Hepatic stellate cell (primary cell): ENCODE data around the gene DUSP22.
"Not testable (repeated sequence)": the region's sequence is repeated elsewhere in the genome, so short reads cannot be mapped to it uniquely, and the experiment has no call there.

Source experiments
- DNase-seq: peaks from one replicate; pipeline ENCODE4 v3.0.0; 2011; ENCODE audit warnings: low spot score

The DUSP22 gene

DNA sequence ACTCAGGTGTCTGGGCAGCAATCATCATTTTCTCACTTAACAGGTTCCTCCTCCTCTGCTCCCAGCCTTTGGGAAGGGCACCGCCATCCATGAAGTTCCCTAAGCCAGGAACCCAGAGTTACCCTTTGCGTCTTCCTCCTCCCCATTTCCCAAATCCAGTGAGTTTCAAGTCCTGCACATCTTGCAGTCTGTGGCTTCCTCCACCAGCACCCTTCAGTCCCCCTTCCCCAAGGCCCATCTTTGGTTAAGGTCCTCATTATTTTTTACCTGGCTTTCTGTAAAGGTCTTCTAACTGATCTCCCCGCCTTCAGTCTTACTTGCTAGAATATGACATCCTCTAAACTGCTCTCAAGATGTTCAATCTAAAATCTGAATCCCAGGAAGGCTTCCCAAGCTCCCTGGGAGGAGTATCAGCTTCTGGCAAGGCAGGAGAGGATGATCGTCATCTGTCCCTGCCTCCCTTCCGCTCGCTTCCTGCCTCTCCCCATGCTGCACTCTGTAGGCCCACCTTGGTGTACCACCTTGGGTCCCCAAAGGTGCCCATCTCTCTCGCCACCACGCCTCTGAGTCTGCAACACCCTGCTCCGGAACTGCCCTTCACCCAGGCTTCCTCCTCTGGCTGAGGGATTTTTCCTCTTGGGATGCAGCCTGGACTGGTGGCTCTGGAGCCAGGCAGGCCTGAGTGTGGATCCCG, 11.4 kb upstream of the DUSP22 start:
- no peak for DNase-seq

GRCh38 chr6:281469-282103, 10.7 kb upstream of the DUSP22 start:
- no peak for DNase-seq

DNA sequence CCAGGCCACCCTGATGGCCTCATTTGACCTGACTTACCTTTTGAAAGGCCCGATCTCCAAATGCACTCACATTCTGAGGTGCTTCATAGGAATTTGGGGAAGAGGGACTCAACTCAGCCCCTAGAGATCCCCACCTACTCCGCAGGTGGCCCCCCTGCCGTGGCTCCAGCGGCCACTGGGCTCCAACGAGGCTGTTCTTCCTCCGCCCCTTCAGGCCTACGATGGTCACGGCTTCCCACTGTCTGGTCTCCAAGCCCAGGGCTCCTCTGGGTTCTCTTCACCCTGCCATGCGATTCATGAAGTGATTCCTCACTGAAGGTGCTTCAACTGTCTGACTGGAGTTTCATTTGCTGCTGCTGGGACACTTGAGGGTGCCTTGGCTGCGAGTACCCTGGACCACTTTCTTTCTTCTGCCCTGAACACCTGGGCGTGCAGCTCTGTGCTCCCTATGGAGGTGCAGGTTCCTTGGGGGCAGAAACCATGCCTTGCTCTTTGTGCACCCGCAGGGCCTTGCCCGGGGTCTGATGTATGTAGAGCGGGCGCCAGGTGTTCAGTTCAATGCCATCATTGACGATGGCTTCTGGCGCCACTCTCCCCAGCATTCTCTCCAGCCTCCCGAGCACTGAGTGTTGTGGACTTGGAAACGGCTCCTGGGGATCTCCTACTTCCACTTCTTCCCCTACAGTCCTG, 10.0 kb upstream of the DUSP22 start:
- DNase-seq: no peak

DNA sequence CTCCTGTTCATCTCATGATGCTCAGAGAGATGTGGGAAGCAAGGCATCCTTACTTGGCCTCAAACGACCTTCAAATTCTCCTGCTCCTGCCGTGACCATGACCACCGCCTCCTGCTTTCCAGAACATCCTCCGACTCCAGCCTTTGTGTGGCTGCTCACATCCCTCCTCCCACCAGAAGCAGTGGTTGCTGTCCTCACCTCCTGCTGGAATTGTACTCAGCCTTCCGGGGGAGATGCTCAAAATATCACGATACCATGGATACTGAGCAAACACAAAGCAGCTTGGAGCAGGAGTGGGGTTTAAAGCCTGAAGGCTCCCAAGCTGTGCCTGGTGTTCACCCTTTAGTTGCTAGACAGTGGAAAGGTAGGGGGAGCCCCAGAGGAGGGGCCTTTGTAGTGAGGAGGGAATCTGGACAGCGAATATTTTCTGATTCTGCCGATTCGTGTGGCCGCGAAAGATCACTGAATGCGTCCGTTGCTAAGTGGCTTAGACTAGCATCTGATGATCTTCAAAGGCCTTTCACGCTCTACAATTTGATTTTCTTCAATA, 9.3 kb upstream of the DUSP22 start:
- no peak for DNase-seq

DNA sequence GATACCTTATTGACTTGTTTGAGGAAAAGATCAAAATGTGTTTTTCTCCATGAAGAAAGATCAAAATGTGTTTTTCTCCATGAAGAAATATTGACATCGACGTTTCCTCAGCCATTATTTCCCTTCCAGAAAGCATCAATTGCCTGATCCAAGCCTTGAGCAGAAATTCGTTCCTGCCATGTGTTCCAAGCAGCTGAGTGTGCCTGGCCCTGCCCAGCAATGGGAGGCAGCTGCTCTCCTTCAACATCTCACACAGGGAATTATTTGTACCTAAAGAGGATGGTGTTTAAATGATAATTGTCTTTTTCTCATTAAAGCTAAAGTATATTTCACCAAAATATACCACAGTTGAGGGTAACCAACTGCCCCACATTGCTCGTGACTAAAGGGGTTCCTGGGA, 7.8 kb upstream of the DUSP22 start:
- no peak for DNase-seq

GRCh38 chr6:285030-285771, 7.1 kb upstream of the DUSP22 start:
- no peak for DNase-seq

DNA sequence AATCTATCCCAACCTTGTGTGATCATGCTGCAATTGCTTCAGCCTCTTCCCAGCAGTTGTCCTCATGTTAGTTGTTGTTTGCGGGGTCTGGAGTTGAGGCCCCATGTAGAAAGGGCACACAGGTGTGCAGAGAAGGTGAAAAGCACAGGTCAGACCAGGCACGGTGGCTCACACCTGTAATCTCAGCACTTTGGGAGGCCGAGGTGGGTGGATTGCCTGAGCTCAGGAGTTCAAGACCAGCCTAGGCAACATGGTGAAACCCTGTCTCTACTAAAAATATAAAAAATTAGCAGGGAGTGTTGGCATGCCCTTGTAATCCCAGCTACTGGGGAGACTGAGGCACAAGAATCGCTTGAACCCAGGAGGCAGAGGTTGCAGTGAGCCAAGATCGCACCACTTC, 6.4 kb upstream of the DUSP22 start:
- DNase-seq: not testable (repeated sequence)

DNA sequence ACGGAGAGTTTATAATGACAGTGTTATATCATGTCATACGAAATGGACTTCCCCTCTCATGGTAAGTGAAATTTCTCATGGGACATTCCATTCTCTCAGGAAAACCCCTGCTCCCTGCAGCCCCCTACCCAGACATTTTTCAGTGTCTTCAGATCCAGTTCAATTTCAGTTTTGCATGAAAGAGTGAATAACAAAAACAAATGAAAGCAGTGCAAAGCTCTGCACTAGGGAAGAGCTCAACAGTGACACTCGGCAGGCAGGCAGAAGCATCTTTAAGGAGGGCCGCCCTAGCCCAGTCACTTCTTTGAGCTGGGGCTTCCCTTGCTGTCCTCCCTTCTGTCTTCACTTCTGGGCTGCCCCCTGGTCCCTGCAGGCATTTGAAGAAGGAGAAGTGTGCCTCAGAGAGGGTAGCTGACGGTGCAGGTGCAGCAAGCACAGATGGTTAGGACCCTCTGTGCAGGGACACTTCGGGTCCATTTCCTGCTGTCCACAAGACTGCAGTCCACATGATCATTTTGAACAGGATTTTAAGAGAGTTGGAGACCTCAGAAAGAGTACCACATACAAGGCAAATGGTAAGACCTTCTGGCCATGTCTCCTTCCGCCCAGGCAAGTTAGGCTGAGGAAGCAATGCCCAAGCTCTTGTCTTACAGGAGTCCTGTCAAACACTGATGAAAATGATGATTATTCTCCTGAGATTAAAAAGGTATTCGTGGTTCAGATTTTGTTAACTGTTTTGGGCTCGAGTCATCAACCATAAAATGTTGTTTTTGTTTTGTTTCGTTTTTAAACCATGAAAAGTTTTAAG, 5.4 kb upstream of the DUSP22 start:
- DNase-seq: no peak

DNA sequence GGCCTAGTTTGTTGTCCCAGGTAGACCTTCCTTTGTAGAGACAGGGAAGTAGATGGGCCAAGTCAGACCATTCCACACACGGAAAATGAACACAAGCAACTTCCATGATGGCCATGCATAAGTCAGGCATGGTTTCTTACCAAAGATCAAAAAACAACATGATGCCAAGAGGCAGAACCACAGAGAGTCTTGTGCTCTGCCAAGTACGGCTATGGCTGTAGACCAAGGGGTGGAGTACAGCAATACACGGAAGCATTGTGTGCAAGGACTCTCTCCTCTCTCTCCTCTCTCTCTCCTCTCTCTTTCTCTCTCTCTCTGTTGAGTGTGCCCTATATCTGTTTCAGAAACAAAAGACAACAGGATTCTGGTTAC, 4.8 kb upstream of the DUSP22 start:
- no peak for DNase-seq

- no peak for DNase-seq
These were observed 3.4 kb upstream of the DUSP22 start for GRCh38 chr6:288866-289265.

- DNase-seq: no peak
These were observed 2.0 kb upstream of the DUSP22 start for GRCh38 chr6:290111-290922.

GRCh38 chr6:291204-291696, 1.0 kb upstream of the DUSP22 start:
- no peak for DNase-seq

GRCh38 chr6:292506-293192, 362 bp downstream of the DUSP22 start:
- no peak for DNase-seq

- DNase-seq: no peak
These were observed 1.2 kb downstream of the DUSP22 start for GRCh38 chr6:293193-294174.

DNA sequence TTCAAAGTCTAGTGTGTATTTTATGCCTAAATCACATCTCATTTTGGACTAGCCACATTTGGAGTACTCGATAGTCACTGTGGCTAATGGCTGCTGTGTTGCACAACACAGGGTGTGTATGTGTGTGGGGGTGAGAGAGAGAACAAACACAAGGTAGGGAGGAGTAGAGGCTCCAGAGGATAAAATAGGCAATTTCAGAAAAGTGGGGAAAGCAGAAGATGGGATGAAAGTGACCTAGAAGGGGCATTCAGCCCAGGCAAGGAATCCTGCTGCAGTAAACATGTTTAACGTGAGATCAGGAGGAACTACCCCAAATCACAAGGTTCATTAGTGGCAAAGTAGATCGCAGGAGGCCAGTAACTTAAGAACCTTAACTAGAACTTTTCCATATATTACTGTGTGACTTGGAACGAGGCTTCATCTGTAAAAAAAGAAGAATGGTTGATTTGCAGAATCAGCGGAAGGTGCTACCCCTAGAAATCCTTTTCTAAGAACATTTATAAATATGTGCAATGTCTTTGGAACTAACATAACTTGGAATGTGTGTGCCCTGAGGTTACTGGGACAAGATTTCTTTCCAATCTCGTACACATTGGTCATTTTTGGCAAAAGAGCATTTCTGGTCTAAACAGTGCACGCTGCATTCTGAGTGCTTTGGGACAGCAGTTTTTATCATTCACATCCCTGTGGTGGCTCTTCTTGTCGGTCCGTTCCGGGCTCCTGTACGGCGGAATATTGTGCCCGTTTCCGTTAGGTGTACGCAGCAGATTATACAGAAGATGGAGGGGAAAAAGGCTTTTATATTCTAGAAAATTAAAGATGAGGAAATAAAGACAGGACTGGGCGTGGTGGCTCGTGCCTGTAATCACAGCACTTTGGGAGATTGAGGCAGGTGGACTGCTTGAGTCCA, 2.6 kb downstream of the DUSP22 start:
- no peak for DNase-seq

- no peak for DNase-seq
These were observed 4.2 kb downstream of the DUSP22 start for GRCh38 chr6:296151-297122.
